ENCODE measurements around the gene HACD3.

Gene HACD3

GRCh38 chr15:65578904-65579728 lies 48.9 kb downstream of the HACD3 start:
- no peak overlapping the region for H3K27ac ChIP-seq (ENCODE audit: low read length)
- H3K36me3 ChIP-seq (ENCODE audit: insufficient read depth, low read depth, low read length): peaks cover 90% of the 10 kb centered on the region

GRCh38 chr15:65579762-65580161 lies 49.5 kb downstream of the HACD3 start:
- Histone ChIP-seq H3K27me3 (ENCODE audit: insufficient read depth, low read length) (no peaks in the 10 kb centered on the region), H3K4me1 (ENCODE audit: insufficient read depth, low read length) (peaks cover 8% of the 10 kb centered on the region; the same call in 1 of the 2 replicates), H3K9me3 (ENCODE audit: insufficient read depth, low read depth, low read length) (no peaks in the 10 kb centered on the region), H3K9ac (ENCODE audit: low read depth, low read length) (no peak overlapping the region), H3K4me3 (ENCODE audit: low read length) (no peak overlapping the region), H3K36me3 (ENCODE audit: insufficient read depth, low read depth, low read length) (peaks cover 90% of the 10 kb centered on the region), H3K27ac (ENCODE audit: low read length) (no peak overlapping the region)

More at GRCh38 chr15:65578904-65579728, 48.9 kb downstream of the HACD3 start:
- Histone ChIP-seq H3K9ac (ENCODE audit: low read depth, low read length) (no peak overlapping the region; the same call in 1 of the 2 replicates), H3K4me1 (ENCODE audit: insufficient read depth, low read length) (peaks cover 8% of the 10 kb centered on the region; the same call in 1 of the 2 replicates), H3K9me3 (ENCODE audit: insufficient read depth, low read depth, low read length) (no peaks in the 10 kb centered on the region), H3K27me3 (ENCODE audit: insufficient read depth, low read length) (no peaks in the 10 kb centered on the region), H3K4me3 (ENCODE audit: low read length) (no peak overlapping the region)

- Histone ChIP-seq H3K9ac (ENCODE audit: low read depth, low read length) (no peak overlapping the region), H3K27ac (ENCODE audit: low read length) (no peak overlapping the region), H3K4me3 (ENCODE audit: low read length) (no peak overlapping the region), H3K36me3 (ENCODE audit: insufficient read depth, low read depth, low read length) (peaks cover 90% of the 10 kb centered on the region), H3K4me1 (ENCODE audit: insufficient read depth, low read length) (peaks cover 8% of the 10 kb centered on the region; the same call in 1 of the 2 replicates), H3K27me3 (ENCODE audit: insufficient read depth, low read length) (no peaks in the 10 kb centered on the region), H3K9me3 (ENCODE audit: insufficient read depth, low read depth, low read length) (no peaks in the 10 kb centered on the region)
These were observed 50.0 kb downstream of the HACD3 start for GRCh38 chr15:65580287-65580686.

- Histone ChIP-seq H3K4me3 (ENCODE audit: low read length) (no peak overlapping the region), H3K27ac (ENCODE audit: low read length) (no peak overlapping the region), H3K27me3 (ENCODE audit: insufficient read depth, low read length) (no peaks in the 10 kb centered on the region), H3K9me3 (ENCODE audit: insufficient read depth, low read depth, low read length) (no peaks in the 10 kb centered on the region), H3K36me3 (ENCODE audit: insufficient read depth, low read depth, low read length) (peaks cover 83% of the 10 kb centered on the region), H3K9ac (ENCODE audit: low read depth, low read length) (no peak overlapping the region; the same call in 1 of the 2 replicates), H3K4me1 (ENCODE audit: insufficient read depth, low read length) (peaks cover 7% of the 10 kb centered on the region; the same call in 1 of the 2 replicates)
These were observed 53.4 kb downstream of the HACD3 start for GRCh38 chr15:65583701-65584100.

GRCh38 chr15:65584241-65584640 lies 54.0 kb downstream of the HACD3 start:
- Histone ChIP-seq H3K4me1 (ENCODE audit: insufficient read depth, low read length) (0 out of 2 replicates have a peak, but pooled peaks cover 2% of the 10 kb centered on the region), H3K9me3 (ENCODE audit: insufficient read depth, low read depth, low read length) (no peaks in the 10 kb centered on the region), H3K36me3 (ENCODE audit: insufficient read depth, low read depth, low read length) (peaks cover 83% of the 10 kb centered on the region), H3K9ac (ENCODE audit: low read depth, low read length) (no peak overlapping the region), H3K27ac (ENCODE audit: low read length) (no peak overlapping the region), H3K27me3 (ENCODE audit: insufficient read depth, low read length) (no peaks in the 10 kb centered on the region), H3K4me3 (ENCODE audit: low read length) (no peak overlapping the region)

- Histone ChIP-seq H3K9ac (ENCODE audit: low read depth, low read length) (no peak overlapping the region), H3K36me3 (ENCODE audit: insufficient read depth, low read depth, low read length) (peaks cover 88% of the 10 kb centered on the region), H3K27ac (ENCODE audit: low read length) (no peak overlapping the region), H3K27me3 (ENCODE audit: insufficient read depth, low read length) (no peaks in the 10 kb centered on the region), H3K9me3 (ENCODE audit: insufficient read depth, low read depth, low read length) (no peaks in the 10 kb centered on the region), H3K4me3 (ENCODE audit: low read length) (no peak overlapping the region), H3K4me1 (ENCODE audit: insufficient read depth, low read length) (no peaks in the 10 kb centered on the region)
These were observed 56.8 kb downstream of the HACD3 start for GRCh38 chr15:65587094-65587493.

GRCh38 chr15:65595960-65596359 lies 65.7 kb downstream of the HACD3 start:
- Histone ChIP-seq H3K9ac (ENCODE audit: low read depth, low read length) (no peak overlapping the region), H3K27me3 (ENCODE audit: insufficient read depth, low read length) (no peaks in the 10 kb centered on the region), H3K27ac (ENCODE audit: low read length) (no peak overlapping the region), H3K36me3 (ENCODE audit: insufficient read depth, low read depth, low read length) (peaks cover 86% of the 10 kb centered on the region), H3K4me1 (ENCODE audit: insufficient read depth, low read length) (no peaks in the 10 kb centered on the region), H3K9me3 (ENCODE audit: insufficient read depth, low read depth, low read length) (no peaks in the 10 kb centered on the region), H3K4me3 (ENCODE audit: low read length) (no peak overlapping the region)

GRCh38 chr15:65598468-65598867 lies 68.2 kb downstream of the HACD3 start:
- Histone ChIP-seq H3K4me1 (ENCODE audit: insufficient read depth, low read length) (no peaks in the 10 kb centered on the region), H3K9ac (ENCODE audit: low read depth, low read length) (no peak overlapping the region), H3K27ac (ENCODE audit: low read length) (no peak overlapping the region), H3K27me3 (ENCODE audit: insufficient read depth, low read length) (no peaks in the 10 kb centered on the region), H3K9me3 (ENCODE audit: insufficient read depth, low read depth, low read length) (no peaks in the 10 kb centered on the region), H3K36me3 (ENCODE audit: insufficient read depth, low read depth, low read length) (peaks cover 80% of the 10 kb centered on the region), H3K4me3 (ENCODE audit: low read length) (no peak overlapping the region)

GRCh38 chr15:65599677-65600076 lies 69.4 kb downstream of the HACD3 start:
- no peak overlapping the region for H3K9ac ChIP-seq (ENCODE audit: low read depth, low read length)
- H3K4me1 ChIP-seq (ENCODE audit: insufficient read depth, low read length): no peaks in the 10 kb centered on the region
- H3K27me3 ChIP-seq (ENCODE audit: insufficient read depth, low read length): no peaks in the 10 kb centered on the region
- peaks cover 82% of the 10 kb centered on the region for H3K36me3 ChIP-seq (ENCODE audit: insufficient read depth, low read depth, low read length)
- H3K27ac ChIP-seq (ENCODE audit: low read length): no peak overlapping the region
- H3K9me3 ChIP-seq (ENCODE audit: insufficient read depth, low read depth, low read length): no peaks in the 10 kb centered on the region
- H3K4me3 ChIP-seq (ENCODE audit: low read length): no peak overlapping the region

GRCh38 chr15:65603134-65603533 lies 72.9 kb downstream of the HACD3 start:
- H3K9ac ChIP-seq (ENCODE audit: low read depth, low read length): no peak overlapping the region
- H3K27ac ChIP-seq (ENCODE audit: low read length): no peak overlapping the region
- no peaks in the 10 kb centered on the region for H3K4me1 ChIP-seq (ENCODE audit: insufficient read depth, low read length)
- H3K4me3 ChIP-seq (ENCODE audit: low read length): no peak overlapping the region
- no peaks in the 10 kb centered on the region for H3K27me3 ChIP-seq (ENCODE audit: insufficient read depth, low read length)
- no peaks in the 10 kb centered on the region for H3K9me3 ChIP-seq (ENCODE audit: insufficient read depth, low read depth, low read length)
- H3K36me3 ChIP-seq (ENCODE audit: insufficient read depth, low read depth, low read length): peaks cover 72% of the 10 kb centered on the region

- Histone ChIP-seq H3K9me3 (ENCODE audit: insufficient read depth, low read depth, low read length) (no peaks in the 10 kb centered on the region), H3K27me3 (ENCODE audit: insufficient read depth, low read length) (no peaks in the 10 kb centered on the region), H3K9ac (ENCODE audit: low read depth, low read length) (no peak overlapping the region), H3K4me1 (ENCODE audit: insufficient read depth, low read length) (no peaks in the 10 kb centered on the region), H3K36me3 (ENCODE audit: insufficient read depth, low read depth, low read length) (peaks cover 67% of the 10 kb centered on the region), H3K4me3 (ENCODE audit: low read length) (no peak overlapping the region), H3K27ac (ENCODE audit: low read length) (no peak overlapping the region)
These were observed 73.3 kb downstream of the HACD3 start for GRCh38 chr15:65603559-65603958.

Measured in iPS-20b (cell line).